GM19023 (cell line): ENCODE measurements around the gene NPFFR1.

Experiments
- ATAC-seq: cut with Tn5 transposase; IDR thresholded peaks from one replicate; pipeline ENCODE4 v1.9.1; 2021; ENCODE audit warnings: mild to moderate bottlenecking, moderate library complexity; ENCODE audit not compliant: unreplicated experiment

The NPFFR1 gene, protein sequence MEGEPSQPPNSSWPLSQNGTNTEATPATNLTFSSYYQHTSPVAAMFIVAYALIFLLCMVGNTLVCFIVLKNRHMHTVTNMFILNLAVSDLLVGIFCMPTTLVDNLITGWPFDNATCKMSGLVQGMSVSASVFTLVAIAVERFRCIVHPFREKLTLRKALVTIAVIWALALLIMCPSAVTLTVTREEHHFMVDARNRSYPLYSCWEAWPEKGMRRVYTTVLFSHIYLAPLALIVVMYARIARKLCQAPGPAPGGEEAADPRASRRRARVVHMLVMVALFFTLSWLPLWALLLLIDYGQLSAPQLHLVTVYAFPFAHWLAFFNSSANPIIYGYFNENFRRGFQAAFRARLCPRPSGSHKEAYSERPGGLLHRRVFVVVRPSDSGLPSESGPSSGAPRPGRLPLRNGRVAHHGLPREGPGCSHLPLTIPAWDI

DNA sequence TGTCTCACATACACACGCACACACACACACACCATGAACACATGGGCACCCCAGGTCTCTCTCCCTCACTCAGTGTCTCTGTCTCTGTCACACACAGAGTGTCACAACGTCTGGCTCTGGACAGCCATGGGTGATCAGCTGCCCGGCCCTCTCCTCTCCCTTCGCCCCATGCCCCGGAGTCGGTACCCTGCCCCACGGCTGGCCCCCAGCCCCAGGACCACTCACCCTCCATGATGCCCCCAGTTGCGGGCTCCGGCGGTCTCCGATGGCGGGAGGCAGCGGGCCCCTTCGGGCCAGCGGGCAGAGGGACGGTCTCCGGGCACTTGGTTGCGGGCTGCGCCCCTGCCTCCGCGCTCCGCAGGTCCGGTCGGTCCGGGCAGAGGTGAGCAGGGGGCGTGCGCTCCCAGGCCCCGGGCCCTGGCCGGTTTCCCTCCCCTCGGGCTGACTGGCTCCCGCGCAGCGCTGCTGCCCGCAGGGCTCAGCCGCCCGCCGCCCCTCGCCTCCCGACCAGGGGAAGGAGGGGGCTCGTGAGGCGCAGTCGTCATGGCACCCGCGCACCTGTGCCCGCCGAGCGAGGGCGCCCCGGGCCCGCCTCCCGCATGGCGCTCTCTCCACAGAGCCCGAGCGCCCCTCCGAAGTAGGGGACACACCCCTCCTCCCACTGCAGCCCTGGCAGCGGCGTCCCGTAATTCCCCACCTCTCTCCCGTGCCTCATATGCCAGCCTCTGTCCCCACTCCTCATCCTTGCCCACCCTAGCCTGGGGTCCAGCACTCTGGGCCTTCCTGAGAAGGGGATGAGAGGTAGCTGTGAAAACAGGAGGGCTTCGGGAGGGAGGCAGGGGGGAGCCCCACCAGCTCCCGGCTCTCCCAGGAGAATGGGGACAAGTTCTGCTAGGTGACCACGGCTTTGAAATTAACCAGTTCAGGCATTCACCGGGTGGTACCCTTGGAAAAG, at the start of gene NPFFR1:
NPFFR1 (minus strand) TSS at position 560 of the 955 bp plus-strand sequence; CDS start at position 232, 328 bp downstream.
- no peak for ATAC-seq

DNA sequence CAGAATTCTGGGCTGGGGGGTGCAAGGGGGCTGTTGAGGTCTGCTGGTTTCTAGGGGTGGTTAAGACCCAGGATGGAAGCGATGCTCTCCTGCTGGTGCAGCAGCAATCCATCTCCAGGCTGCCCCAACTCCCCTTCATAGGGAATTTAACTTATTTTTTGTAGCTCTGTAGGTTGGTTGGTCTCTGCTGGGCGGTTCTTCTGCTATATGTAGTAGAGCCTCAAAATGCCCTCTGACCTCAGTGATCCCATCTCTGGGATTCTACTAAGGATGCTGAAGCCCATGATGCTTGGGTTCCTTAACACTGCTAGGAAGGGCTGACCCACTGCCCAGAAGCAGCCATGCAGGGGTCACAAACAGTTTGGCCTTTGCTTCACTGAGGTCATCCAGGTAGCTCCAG, 49.5 kb upstream of the NPFFR1 start:
- no peak for ATAC-seq

DNA sequence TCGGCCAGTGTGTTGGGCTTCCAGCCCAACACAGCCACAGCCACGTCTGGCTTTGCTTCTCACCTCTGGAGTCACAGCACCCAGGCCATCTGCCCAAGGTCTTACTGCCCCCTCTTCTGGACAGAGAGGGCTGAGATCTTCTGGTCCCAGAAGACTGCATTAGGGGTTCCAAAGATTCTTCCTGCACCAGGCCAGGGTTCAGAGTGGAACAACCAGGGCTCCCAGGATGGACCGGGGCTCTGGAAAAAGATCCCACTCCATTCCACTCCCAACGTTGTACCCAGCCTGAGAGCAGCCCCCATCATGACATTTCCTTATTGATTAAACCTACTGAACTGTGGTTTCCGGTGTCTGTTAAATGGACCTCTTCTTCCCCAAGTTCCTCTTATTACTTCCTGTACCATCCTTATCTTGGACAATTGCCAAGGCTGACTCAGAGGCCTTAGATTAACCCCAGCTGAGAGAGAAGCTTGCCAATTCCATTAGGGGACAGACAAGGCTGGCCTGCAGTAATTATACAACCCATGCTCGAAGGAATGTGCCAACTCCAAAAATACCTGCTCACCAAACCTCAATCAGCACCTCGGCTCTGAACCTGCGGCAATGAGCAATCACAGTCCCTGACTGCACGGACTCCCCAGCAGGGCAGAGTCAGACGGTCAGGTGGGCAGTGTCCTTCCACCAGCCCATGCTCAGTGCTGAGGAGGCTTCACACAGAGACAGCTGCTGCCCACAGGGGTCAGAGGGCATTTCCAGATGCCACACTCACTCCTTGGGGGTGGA, 47.9 kb upstream of the NPFFR1 start:
- no peak for ATAC-seq

- ATAC-seq, result no peak
Measured at GRCh38 chr10:70331160-70331485, 47.3 kb upstream of the NPFFR1 start.

DNA sequence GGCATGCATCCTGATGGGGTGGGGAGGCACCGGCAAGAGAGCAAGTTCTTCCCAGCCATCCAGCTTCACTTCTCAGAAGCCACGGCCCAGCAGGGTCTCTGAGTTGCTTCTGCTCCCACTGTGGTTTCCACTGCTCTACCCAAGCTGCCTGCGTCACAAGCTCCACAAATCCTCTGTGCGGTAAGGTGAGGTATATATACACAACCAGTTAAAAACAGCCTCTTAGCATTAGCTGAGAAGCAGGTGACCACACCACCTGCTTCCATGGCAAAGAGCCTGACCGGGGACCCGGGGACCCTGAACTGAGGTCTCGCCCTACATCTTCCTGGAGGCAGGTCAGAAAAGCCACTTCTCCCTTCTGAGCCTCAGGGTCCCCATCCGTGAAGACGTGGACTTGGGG, 46.9 kb upstream of the NPFFR1 start:
- no peak for ATAC-seq

DNA sequence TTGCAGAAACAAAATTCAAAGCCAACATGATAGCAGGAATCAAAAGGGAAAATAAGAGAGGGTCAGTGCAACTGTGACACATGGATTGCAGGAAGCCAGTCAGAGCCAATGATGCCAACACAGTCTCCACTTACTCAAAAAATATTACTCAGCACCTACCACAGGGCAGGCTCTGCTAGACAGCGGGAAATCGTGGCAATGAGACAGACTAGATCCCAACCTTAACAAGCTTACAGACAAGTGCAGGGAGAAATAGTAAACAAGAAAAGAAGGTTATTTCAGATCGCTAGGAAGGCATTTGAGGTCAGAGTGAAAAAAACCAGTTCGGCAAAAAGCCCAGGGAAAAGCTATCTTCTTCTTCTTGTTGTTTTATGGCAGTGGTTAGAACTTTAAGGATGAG, 45.2 kb upstream of the NPFFR1 start:
- no peak for ATAC-seq

- no peak for ATAC-seq
Measured at GRCh38 chr10:70328018-70328417, 44.2 kb upstream of the NPFFR1 start.

DNA sequence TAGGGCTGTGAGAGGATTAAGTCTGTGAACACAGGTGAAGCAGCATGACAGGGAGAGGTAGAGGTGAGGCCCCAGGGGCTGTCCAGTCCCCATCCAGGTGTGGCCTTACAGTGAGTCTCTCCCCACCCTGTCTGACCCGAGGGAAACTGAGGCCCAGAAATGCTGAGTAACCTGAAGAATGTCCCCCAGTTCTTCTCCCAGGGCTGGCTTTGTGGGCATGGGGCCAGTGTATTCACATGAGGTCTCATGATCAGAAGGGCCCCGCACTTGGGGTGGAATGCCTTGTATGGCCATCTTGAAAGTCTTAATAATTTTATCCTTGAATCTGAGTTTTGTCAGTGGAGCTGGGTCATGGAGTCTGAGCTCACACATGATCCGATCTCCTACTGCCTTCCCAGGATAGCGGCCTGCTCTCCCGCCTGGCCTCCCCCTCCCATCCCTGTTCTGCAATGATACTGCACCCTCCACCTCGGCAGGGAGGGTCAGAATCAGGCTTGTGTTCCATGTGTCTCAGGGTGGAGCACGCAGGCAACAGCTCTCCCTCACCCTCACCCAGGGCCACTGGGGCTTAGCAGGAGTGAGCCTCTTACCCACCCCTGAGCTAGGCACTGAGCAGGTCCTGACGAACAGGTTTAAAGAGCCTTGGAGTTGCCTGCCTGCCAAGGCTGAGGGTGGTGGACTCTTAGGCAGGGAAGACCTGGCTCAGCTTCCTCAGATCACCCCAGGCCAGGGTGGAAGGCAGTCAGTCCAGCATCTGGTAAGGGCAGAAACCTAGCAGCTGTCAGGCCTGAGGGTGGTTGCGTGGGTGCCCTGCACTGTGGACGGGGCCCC, 41.4 kb upstream of the NPFFR1 start:
- no peak for ATAC-seq

- peak; percentile 64 for ATAC-seq
Measured at GRCh38 chr10:70324339-70324861, 40.6 kb upstream of the NPFFR1 start.

DNA sequence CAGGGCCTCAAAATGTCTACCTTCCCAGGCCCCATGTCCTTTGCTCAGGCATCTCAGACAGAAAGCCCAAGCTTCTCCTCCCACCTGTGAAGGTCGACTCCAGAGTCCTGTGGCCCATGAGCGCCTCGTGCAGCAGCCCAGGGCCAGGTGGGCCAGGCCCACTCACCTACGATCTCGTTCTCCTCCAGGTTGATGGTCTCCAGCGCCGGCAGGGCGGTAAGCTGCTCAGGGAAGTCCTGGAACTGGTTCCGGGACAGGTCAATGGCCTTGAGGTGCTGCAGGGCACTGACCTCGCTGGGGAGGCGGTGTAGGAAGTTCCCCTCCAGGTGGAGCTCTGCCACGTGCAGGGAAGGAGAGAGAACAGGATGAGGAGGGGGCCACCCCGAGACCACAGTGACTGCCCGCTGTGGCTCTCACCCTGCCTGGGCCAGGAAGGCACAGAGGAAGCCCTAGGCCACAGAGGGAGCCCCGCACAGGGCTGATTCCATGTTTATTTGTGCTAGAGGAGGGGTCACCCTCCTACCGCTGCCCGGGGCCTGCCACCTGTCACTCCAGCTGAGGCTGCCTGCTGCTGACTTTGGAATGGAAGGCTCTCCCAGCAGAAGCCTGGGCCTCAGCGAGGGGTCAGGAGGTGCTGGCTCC, 40.0 kb upstream of the NPFFR1 start:
- ATAC-seq, result peak; percentile 5

DNA sequence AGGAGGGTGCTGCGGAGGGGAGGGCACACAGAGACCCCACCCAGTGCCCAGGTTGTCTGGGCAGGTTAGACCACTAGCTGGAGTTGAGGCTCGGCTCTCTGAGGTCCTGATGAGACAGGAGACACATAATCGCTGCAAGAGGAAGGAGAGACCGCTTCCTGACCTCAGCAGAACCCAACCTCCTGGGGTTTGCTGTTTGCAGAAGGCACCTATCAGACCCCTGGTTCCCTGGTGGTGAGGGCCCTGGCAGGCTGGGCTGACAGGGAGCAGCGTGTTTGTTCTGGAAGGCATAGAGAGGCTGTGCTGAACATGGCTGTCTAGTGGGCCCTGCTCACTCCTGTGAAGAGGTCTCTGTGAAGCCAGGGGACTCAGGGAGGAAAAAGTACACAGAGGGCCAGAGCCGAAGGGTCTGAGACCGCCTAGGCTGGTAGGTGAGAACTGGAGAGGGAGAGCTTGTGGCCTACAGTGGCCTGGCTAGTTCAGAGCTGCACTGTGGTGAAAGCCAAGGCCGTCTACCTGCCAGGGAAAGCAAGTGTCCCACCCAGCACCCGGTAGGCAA, 39.4 kb upstream of the NPFFR1 start:
- no peak for ATAC-seq

DNA sequence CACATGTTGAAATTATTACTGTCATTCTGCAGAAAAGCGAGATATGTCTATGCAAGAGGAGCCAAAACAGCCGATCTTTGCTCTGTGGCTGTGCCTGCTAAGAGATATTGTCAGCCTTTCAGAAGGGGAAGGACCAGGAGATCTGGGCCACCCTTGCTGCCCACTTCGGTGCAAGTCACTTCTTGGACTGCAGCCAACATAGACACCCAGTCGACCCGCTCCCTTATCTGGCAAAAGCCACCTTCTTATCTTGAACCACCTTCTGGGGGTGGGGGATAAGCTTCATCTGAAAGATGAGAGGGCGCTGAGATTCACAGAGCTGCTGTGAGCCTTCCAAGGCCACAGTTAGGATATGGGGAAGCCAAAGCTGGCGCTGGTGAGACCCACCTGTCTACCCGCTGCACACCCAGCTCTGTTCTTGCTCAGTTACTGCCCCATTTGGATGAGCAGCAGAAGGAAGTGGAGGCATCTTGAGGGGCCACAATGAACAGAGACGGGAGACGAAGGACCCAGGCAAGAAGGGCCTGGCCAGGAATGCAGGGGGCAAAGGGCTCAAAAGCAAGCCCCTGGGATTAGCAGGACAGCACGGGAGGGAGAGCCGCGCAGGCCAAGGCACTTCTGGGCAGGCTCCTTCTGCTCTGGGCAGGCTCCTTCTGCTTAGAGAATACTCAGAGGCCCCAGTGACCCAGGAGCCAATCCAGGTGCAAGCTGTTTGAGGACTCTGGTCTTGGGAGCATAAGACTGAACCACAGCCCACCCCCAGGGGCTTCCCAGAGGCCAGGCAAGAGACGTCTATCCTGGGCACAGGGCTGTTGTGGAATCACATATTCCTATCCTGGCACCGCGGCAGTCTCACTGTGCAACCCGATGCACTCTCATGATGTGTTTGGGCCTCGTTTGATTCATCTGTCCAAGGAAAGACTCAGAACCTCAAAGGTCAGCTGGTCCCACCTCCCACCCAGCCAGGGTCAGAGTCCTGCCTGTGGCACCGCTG, 38.4 kb upstream of the NPFFR1 start:
- no peak for ATAC-seq

DNA sequence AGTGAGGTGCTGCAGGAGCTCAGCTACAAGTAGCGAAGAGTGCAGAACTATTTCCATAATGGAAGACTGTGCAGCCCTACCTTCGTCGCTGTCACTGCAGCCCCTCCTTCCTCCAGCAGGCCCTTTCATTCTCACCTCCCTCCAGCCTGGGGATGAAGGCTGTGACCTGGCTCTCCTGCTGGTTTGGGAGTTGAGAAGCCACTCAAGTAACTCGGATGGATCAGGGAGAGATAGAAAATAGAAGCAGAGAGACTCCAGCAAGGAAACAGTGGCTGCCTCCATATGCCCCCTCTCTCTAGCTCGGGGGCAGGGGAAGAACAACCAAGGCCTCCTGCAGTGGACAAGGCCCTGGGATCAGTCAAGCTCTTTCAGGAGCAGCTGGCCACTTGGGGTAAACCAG, 37.4 kb upstream of the NPFFR1 start:
- ATAC-seq, result no peak

DNA sequence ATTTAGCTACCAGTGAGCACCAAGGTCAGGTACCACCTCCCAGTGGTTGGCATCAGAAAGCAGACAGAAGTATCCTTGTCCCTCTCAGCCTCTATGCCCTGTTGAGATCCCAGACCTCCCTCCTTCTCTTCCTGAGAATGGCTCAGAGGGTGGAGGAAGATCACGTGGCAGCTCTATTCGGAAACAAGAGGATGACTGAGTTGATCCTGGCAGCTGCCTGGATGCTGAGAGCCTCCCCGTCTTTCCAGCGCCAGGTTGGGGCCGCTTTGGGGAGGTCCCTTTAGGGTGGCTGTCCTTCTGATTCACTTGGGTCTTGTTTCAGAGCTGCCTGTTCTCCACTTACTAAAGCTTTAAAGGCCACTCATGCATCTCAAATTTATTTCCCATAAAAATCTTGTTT, 36.9 kb upstream of the NPFFR1 start:
- ATAC-seq, result no peak

- ATAC-seq, result no peak
Measured at GRCh38 chr10:70319824-70320223, 36.0 kb upstream of the NPFFR1 start.

DNA sequence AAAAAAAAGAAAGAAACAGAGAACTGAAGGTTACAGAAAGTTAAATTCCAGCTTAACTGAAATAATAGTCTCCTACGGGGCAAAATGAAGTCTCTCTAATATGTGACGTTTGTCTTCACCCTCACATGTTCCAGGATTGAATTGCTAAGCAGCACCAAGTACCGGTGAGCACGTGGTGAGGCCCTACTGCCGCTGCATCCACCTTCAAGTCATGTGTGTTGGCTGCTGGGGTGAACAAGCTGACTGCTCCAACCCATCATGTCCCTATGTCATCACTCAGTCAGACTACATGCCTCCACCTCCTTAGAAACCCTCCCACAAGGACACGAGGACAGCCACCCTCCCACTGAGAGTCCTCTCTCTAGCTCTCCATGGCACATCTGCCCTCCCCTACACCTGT, 35.4 kb upstream of the NPFFR1 start:
- no peak for ATAC-seq

DNA sequence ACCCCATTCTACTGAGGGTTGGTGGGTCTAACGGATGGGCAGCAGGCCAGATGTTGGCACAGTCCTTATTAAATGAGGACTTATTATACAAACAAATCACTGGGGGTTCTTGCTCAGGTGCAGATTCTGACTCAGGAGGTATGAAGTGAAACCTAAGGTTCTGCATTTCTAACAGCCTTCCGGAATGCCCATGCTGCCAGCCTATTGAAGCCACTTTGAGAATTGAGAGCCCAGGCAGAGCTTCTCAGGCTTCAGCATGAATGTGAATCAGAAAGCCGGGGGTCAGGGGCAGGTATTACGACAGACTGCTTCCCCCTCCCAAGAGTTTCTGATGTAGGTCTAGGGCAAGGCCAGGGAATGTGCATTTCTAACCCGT, 34.1 kb upstream of the NPFFR1 start:
- no peak for ATAC-seq

- no peak for ATAC-seq
Measured at GRCh38 chr10:70317272-70317942, 33.6 kb upstream of the NPFFR1 start.
